NB4 (cell line): ENCODE measurements around the gene CDH4.

Experiments
- DNase-seq: peaks from one replicate; pipeline ENCODE4 v3.0.0; 2010; ENCODE audit warnings: low read depth
- H3K4me3 ChIP-seq: one replicate; pipeline ENCODE4 v1.5.1; 2011; ENCODE audit warnings: mild to moderate bottlenecking, low read depth, low read length, moderate library complexity
- MYC ChIP-seq: IDR thresholded peaks from 2 replicates; pipeline ENCODE4 v1.6.1; 2011; ENCODE audit warnings: low read depth, low read length
- POLR2A ChIP-seq: IDR thresholded peaks from 2 replicates; pipeline ENCODE4 v1.6.1; 2011; ENCODE audit warnings: mild to moderate bottlenecking; ENCODE audit not compliant: insufficient read length; ENCODE audit errors: extremely low read depth
- TF ChIP-seq, protein P1 (sequence below): IDR thresholded peaks from 2 replicates; pipeline ENCODE4 v1.6.1; 2011; ENCODE audit warnings: low read depth, low read length
- TF ChIP-seq, protein P2 (sequence below): IDR thresholded peaks from one replicate; pipeline ENCODE4 v1.5.1; 2012; ENCODE audit warnings: low read depth, low read length

Gene CDH4

DNA sequence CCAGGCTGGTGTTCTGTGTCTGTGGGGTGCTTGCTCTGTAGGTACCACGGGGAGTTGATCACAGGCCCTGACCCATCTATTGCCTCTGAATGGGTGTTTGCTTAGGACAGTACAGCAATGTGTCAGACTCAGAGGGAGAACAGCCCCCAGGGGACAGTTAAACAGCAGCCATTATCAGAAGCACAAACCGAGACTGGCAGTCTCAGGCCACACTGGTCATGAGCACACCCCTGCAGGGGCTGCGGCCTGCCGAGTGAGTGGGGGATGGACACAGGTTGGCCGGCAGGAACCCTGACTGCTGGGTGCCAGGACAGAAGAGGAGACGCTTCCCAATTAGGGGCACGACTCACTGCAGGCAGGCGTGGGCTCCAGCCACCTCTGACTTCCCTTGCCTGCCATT is 395.6 kb downstream of the CDH4 start:
- TF ChIP-seq, protein P1, sequence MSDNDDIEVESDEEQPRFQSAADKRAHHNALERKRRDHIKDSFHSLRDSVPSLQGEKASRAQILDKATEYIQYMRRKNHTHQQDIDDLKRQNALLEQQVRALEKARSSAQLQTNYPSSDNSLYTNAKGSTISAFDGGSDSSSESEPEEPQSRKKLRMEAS, result no peak
- TF ChIP-seq, protein P2, sequence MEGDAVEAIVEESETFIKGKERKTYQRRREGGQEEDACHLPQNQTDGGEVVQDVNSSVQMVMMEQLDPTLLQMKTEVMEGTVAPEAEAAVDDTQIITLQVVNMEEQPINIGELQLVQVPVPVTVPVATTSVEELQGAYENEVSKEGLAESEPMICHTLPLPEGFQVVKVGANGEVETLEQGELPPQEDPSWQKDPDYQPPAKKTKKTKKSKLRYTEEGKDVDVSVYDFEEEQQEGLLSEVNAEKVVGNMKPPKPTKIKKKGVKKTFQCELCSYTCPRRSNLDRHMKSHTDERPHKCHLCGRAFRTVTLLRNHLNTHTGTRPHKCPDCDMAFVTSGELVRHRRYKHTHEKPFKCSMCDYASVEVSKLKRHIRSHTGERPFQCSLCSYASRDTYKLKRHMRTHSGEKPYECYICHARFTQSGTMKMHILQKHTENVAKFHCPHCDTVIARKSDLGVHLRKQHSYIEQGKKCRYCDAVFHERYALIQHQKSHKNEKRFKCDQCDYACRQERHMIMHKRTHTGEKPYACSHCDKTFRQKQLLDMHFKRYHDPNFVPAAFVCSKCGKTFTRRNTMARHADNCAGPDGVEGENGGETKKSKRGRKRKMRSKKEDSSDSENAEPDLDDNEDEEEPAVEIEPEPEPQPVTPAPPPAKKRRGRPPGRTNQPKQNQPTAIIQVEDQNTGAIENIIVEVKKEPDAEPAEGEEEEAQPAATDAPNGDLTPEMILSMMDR, result no peak
- TF ChIP-seq MYC (no peak), POLR2A (no peak)
- no peak overlapping the region for H3K4me3 ChIP-seq
- no peak for DNase-seq

DNA sequence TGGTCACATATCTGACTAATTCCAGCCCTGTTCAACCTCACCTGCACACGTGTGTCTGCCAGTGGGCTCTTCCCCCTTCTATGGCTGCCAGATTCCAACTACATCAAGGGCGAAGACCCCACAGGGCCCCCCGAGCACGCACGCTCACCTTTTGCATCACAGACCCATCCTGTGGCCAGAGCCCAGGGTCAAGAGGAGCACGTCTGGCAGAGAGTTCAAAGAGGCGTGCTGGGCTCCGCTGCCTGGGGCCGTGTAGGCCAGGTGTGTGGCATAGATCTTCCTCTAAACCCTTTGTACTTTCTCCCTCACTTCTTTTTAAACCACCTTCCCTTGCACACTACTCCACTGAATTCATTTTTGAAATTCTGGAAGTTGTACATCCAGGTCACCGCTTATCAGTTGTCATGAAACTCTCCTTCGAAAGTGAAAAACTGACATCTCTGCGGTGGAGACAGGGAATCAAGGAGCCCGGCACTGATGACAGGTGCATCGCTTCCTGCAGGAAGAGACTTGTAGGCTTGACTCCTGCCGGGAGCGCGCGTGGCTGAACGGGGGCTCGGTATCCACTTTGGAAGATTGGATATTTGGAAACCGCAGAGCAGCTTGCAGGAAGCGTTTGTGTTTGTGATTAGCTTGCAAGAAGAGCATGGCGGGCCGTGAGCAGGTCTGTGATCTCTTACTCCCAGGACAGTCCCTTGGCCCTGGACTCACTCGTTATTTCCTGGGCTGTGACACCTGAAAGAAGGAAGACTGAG is 397.2 kb downstream of the CDH4 start:
- no peak overlapping the region for H3K4me3 ChIP-seq
- DNase-seq, result no peak
- no peak for TF ChIP-seq MYC
- TF ChIP-seq, protein P1, result no peak
- TF ChIP-seq, protein P2, result no peak
- no peak for TF ChIP-seq POLR2A

DNA sequence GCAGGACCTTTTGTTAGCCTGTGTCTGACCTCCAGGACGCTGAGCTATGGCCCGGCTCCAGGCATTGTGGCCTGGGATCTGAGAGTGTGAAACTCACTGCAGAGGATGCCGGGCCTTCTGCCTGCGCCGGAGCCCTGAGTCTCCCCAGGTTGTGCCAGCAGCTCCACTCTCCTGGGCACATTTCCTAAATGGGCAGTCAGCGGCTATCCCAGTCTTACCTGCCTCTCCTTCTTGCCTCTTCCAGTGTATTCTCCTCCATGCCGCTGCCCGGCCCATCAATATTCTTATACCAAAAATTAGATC is 397.8 kb downstream of the CDH4 start:
- H3K4me3 ChIP-seq, result no peak overlapping the region
- TF ChIP-seq, protein P1, result no peak
- TF ChIP-seq MYC (no peak), POLR2A (no peak)
- TF ChIP-seq, protein P2, result no peak
- DNase-seq, result no peak

DNA sequence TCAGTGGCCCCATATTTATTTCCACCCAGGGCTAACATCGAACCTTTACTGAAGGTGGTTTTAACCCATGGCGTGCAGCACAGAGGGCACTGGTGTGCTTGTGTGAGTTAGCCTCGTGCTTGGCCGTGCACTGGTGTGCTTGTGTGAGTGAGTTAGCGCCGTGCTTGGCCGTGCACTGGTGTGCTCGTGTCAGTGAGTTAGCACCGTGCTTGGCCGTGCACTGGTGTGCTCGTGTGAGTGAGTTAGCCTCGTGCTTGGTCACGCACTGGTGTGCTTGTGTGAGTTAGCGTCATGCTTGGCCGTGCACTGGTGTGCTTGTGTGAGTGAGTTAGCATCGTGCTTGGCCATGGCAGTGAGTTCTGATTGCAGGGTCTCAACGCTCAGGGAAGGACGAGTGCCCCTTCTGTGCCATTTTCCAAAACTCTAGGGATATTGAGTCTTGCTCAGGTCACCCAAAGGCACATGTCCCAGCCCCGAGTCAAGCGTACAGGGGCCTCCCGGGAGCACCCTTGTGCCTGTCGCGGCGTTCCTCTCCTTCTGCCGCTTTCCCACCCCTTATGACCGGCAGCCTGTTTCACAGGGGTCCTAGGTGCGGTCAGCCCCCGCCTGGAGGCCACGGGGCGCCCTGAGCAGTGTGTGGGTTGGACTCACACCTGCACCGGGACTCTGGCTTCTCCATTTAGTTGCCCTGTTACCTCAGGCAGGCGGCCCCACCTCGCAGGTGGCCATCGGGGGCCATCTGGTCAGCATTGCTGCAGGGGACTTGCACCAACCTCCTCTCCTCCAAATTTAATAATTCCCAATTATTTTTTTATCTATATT is 399.1 kb downstream of the CDH4 start:
- no peak for TF ChIP-seq POLR2A
- TF ChIP-seq, protein P2, result no peak
- TF ChIP-seq MYC, result no peak
- TF ChIP-seq, protein P1, result no peak
- H3K4me3 ChIP-seq, result no peak overlapping the region
- no peak for DNase-seq

DNA sequence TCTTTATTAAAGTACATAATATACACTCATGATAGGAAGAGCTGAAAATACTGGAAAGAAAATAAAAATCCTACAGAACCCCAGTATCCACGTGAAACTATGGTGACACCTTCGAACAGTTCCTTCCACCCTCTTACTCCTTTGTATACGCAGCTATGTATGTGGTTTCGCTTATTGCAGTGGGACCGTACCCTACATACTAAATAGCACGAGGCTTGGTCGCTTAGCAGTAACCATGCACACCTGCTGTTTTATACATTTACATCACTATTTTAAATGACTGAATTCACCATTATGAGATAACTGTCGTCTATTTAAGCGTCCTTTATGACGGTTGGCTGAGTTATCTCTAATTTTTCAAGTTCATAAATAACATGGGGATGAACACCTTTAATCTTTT is 400.1 kb downstream of the CDH4 start:
- H3K4me3 ChIP-seq, result no peak overlapping the region
- DNase-seq, result no peak
- TF ChIP-seq MYC, result no peak
- TF ChIP-seq, protein P1, result no peak
- TF ChIP-seq, protein P2, result no peak
- no peak for TF ChIP-seq POLR2A
